Liver (tissue), 9 donors: ENCODE results near the gene INHBA. TPM values are rescaled to one million over a fixed set of nuclear protein-coding genes. Genes with fewer than 3 reads are reported as not detected.
A peak's percentile ranks its signal among the peaks of the same experiment; 100 is the strongest.

Source experiments
- DNase-seq: peaks from one replicate; pipeline ENCODE4 v3.0.0-alpha.2; 2017; ENCODE audit warnings: low spot score
- H3K27ac ChIP-seq, 2 donors: one replicate each; pipeline ENCODE4 v1.7.0; 2013; ENCODE audit warnings: inconsistent platforms in 2 of 2, low read length in 2 of 2, control low read depth in 1 of 2, low read depth in 1 of 2, mild to moderate bottlenecking in 1 of 2
- H3K27me3 ChIP-seq, 4 donors: one replicate each; pipeline versions ENCODE4 v1.6.1 to v1.7.0; 2013; ENCODE audit warnings: low read length in 3 of 4, inconsistent platforms in 1 of 4, mild to moderate bottlenecking in 1 of 4, moderate library complexity in 1 of 4; ENCODE audit not compliant: control insufficient read depth in 4 of 4, insufficient read depth in 4 of 4
- H3K36me3 ChIP-seq, 4 donors: one replicate each; pipeline versions ENCODE4 v1.6.1 to v1.7.0; 2013; ENCODE audit warnings: low read length in 3 of 4, mild to moderate bottlenecking in 3 of 4, low read depth in 1 of 4, moderate library complexity in 1 of 4; ENCODE audit not compliant: control insufficient read depth in 4 of 4, insufficient read depth in 3 of 4
- H3K4me1 ChIP-seq, 4 donors: one replicate each; pipeline versions ENCODE4 v1.6.1 to v1.7.0; 2013; ENCODE audit warnings: low read length in 3 of 4, mild to moderate bottlenecking in 3 of 4, moderate library complexity in 1 of 4; ENCODE audit not compliant: control insufficient read depth in 4 of 4, insufficient read depth in 4 of 4
- H3K4me3 ChIP-seq, 3 donors: one replicate each; pipeline versions ENCODE4 v1.6.1 to v1.7.0; 2013; ENCODE audit warnings: low read length in 3 of 3, control low read depth in 1 of 3, low read depth in 1 of 3, mild to moderate bottlenecking in 1 of 3
- H3K9ac ChIP-seq, 2 donors: one replicate each; pipeline ENCODE4 v1.7.0; 2013; ENCODE audit warnings: low read length in 2 of 2, mild to moderate bottlenecking in 2 of 2, moderate library complexity in 2 of 2, control low read depth in 1 of 2, low read depth in 1 of 2
- H3K9me3 ChIP-seq, 4 donors: one replicate each; pipeline versions ENCODE4 v1.6.1 to v1.7.0; 2013; ENCODE audit warnings: low read length in 3 of 4; ENCODE audit not compliant: control insufficient read depth in 4 of 4
- ATF3 ChIP-seq: IDR thresholded peaks from 2 replicates; pipeline ENCODE4 v1.6.1; 2016; ENCODE audit warnings: antibody characterized with exemption
- CTCF ChIP-seq: fragments of 150-350 bp; IDR thresholded peaks from 2 replicates; pipeline ENCODE4 v1.5.1; 2017; ENCODE audit warnings: improper control_type of control experiment, low read depth, low read length; ENCODE audit not compliant: missing input control
- EGR1 ChIP-seq, 2 donors: IDR thresholded peaks; 2 replicates each; pipeline ENCODE4 v1.6.1; 2016 to 2018; ENCODE audit warnings: antibody characterized with exemption in 2 of 2, low read depth in 2 of 2
- FOXA1 ChIP-seq: IDR thresholded peaks from 2 replicates; pipeline ENCODE4 v1.6.1; 2016; ENCODE audit warnings: antibody characterized with exemption
- FOXA2 ChIP-seq: IDR thresholded peaks from 2 replicates; pipeline ENCODE4 v1.6.1; 2016; ENCODE audit warnings: antibody characterized with exemption
- GABPA ChIP-seq, 2 donors: IDR thresholded peaks in 1 of 2; conservative IDR thresholded peaks in 1 of 2; 2 replicates each; pipeline ENCODE4 v1.6.1; 2016; ENCODE audit warnings: antibody characterized with exemption in 2 of 2, mild to moderate bottlenecking in 1 of 2, moderate library complexity in 1 of 2
- HNF4A ChIP-seq, 2 donors: conservative IDR thresholded peaks; 2 replicates each; pipeline ENCODE4 v1.6.1; 2016; ENCODE audit warnings: antibody characterized with exemption in 2 of 2, mild to moderate bottlenecking in 2 of 2
- HNF4G ChIP-seq: IDR thresholded peaks from 2 replicates; pipeline ENCODE4 v1.6.1; 2016; ENCODE audit warnings: antibody characterized with exemption
- JUND ChIP-seq, 2 donors: IDR thresholded peaks; 2 replicates each; pipeline ENCODE4 v1.6.1; 2016; ENCODE audit warnings: antibody characterized with exemption in 2 of 2
- MAX ChIP-seq: IDR thresholded peaks from 2 replicates; pipeline ENCODE4 v1.6.1; 2016; ENCODE audit warnings: antibody characterized with exemption
- NR2F2 ChIP-seq: IDR thresholded peaks from 2 replicates; pipeline ENCODE4 v1.6.1; 2016; ENCODE audit warnings: antibody characterized with exemption
- RAD21 ChIP-seq, 2 donors: IDR thresholded peaks; 2 replicates each; pipeline ENCODE4 v1.6.1; 2016; ENCODE audit warnings: antibody characterized with exemption in 2 of 2, mild to moderate bottlenecking in 2 of 2
- SP1 ChIP-seq: IDR thresholded peaks from 2 replicates; pipeline ENCODE4 v1.6.1; 2018; ENCODE audit warnings: antibody characterized with exemption, mild to moderate bottlenecking
- TAF1 ChIP-seq: conservative IDR thresholded peaks from 2 replicates; pipeline ENCODE4 v1.6.1; 2016; ENCODE audit warnings: antibody characterized with exemption, mild to moderate bottlenecking
- YY1 ChIP-seq: IDR thresholded peaks from 2 replicates; pipeline ENCODE4 v1.6.1; 2016; ENCODE audit warnings: antibody characterized with exemption, mild to moderate bottlenecking
- ZBTB33 ChIP-seq: IDR thresholded peaks from 2 replicates; pipeline ENCODE4 v1.6.1; 2016; ENCODE audit warnings: antibody characterized with exemption
- WGBS: extraction: QIAGEN DNeasy Blood & Tissue Kit; methylation state at CpG from one replicate; pipeline ENCODE4 v1.1.7; 2013; 5-methylcytosine and 5-hydroxymethylcytosine counted together
- polyA plus RNA-seq, 2 donors: library from polyadenylated mRNA; stranded (reverse) in 1 of 2; unstranded in 1 of 2; fragments of 200-250 nt in 1 of 2; fragments of >200 nt in 1 of 2; fragmentation: Nextera tagmentation in 1 of 2; extraction: Ambion mirVana in 1 of 2; gene quantifications; one replicate each; pipeline versions ENCODE4 v1.2.1 to v1.2.3, GENCODE V29; 2013 to 2015
- total RNA-seq, 2 donors: library from RNA; depleted of rRNA; stranded (reverse); fragments of >200 nt; gene quantifications; one replicate each; pipeline ENCODE4 v1.2.3, GENCODE V29; 2014
- donor health status: healthy.
- donor health status: healthy.
- donor health status: healthy.
- donor health status: healthy.
- donor health status: healthy.

Gene INHBA
- total and polyA plus RNA-seq, 4 donors: 0.23 to 8.9 (median 3.0) TPM

GRCh38 chr7:41701068-41701941, 1.6 kb downstream of the INHBA start:
- Histone ChIP-seq H3K4me1 (peaks cover 4 to 53% (median 35%) of the 10 kb centered on the region in 4 donors), H3K4me3 (no peak overlapping the region), H3K9ac (no peak overlapping the region)

GRCh38 chr7:41700044-41700471, 2.8 kb downstream of the INHBA start:
- Histone ChIP-seq H3K27me3 (no peaks in the 10 kb centered on the region), H3K9me3 (no peaks in the 10 kb centered on the region), H3K27ac (no peak overlapping the region), H3K4me1 (peaks cover 7 to 54% (median 39%) of the 10 kb centered on the region in 4 donors), H3K4me3 (peak overlapping the region in 1 of 3 donors; percentile 28), H3K9ac (peak overlapping the region in 1 of 2 donors; percentile 32), H3K36me3 (no peaks in the 10 kb centered on the region)
- 18% methylated on average over 18 of the region's 18 CpGs for WGBS
- DNase-seq: no peak
- TF ChIP-seq CTCF (no peak), FOXA2 (no peak), EGR1 (IDR thresholded peaks at IDR 0.05; ENCODE audit: low read depth in 2 of 2) (no peak), TAF1 (no peak), ATF3 (no peak), SP1 (no peak), FOXA1 (no peak), HNF4G (no peak), ZBTB33 (no peak)

More at GRCh38 chr7:41701068-41701941, 1.6 kb downstream of the INHBA start:
- Histone ChIP-seq H3K27ac (no peak overlapping the region), H3K27me3 (no peaks in the 10 kb centered on the region), H3K9me3 (no peaks in the 10 kb centered on the region), H3K36me3 (no peaks in the 10 kb centered on the region)
- WGBS: 68% methylated on average over 13 of the region's 13 CpGs
- no peak for DNase-seq
- no peak for TF ChIP-seq MAX
- TF ChIP-seq NR2F2: no peak
- no peak for TF ChIP-seq TAF1
- no peak for TF ChIP-seq ZBTB33
- TF ChIP-seq FOXA1: no peak
- no peak for TF ChIP-seq CTCF
- TF ChIP-seq EGR1 (IDR thresholded peaks at IDR 0.05; ENCODE audit: low read depth in 2 of 2): no peak
- no peak for TF ChIP-seq HNF4A (conservative IDR thresholded peaks at IDR 0.05)
- TF ChIP-seq SP1: no peak
- TF ChIP-seq ATF3: no peak
- TF ChIP-seq FOXA2: no peak
- no peak for TF ChIP-seq GABPA (IDR thresholded peaks at IDR 0.05 in 1 of 2, conservative IDR thresholded peaks at IDR 0.05 in 1 of 2)
- TF ChIP-seq RAD21 (IDR thresholded peaks at IDR 0.05): no peak
- no peak for TF ChIP-seq JUND (IDR thresholded peaks at IDR 0.05)
- no peak for TF ChIP-seq YY1
